NT2/D1 (cell line): ENCODE results near the gene VRK3.

Source experiments
- SUZ12 ChIP-seq: IDR thresholded peaks from 2 replicates; pipeline ENCODE4 v1.6.1; 2011; ENCODE audit not compliant: insufficient read length, insufficient read depth; ENCODE audit errors: extremely low read depth
- YY1 ChIP-seq: IDR thresholded peaks from 2 replicates; pipeline ENCODE4 v1.6.1; 2011; ENCODE audit not compliant: insufficient read length, insufficient read depth

- TF ChIP-seq SUZ12 = no peak
- TF ChIP-seq YY1 = no peak
Observed at GRCh38 chr19:49983645-49984229, 41.4 kb downstream of the VRK3 start.
